WTC11 (cell line): ENCODE data around the gene PKHD1.

Experiments
- CREM ChIP-seq: sonication (generic); formaldehyde crosslinking; IDR thresholded peaks from 2 replicates; pipeline ENCODE4 v1.8.1; 2022; ENCODE audit warnings: mild to moderate bottlenecking, missing genetic modification reagents, moderate library complexity
- CTCF ChIP-seq: fragments of 200-600 bp; IDR thresholded peaks from 2 replicates; pipeline ENCODE4 v1.8.0; 2022; ENCODE audit warnings: antibody characterized with exemption
- FOXK1 ChIP-seq: sonication (generic); formaldehyde crosslinking; IDR thresholded peaks from 2 replicates; pipeline ENCODE4 v1.8.0; 2022; ENCODE audit warnings: mild to moderate bottlenecking, moderate library complexity, missing genetic modification reagents
- FOXP1 ChIP-seq: sonication (generic); formaldehyde crosslinking; IDR thresholded peaks from 2 replicates; pipeline ENCODE4 v1.8.0; 2022; ENCODE audit warnings: missing genetic modification reagents, mild to moderate bottlenecking, moderate library complexity, borderline replicate concordance
- JUN ChIP-seq: sonication (generic); formaldehyde crosslinking; IDR thresholded peaks from 2 replicates; pipeline ENCODE4 v1.8.0; 2023; ENCODE audit warnings: mild to moderate bottlenecking, missing genetic modification reagents
- NFATC4 ChIP-seq: fragments of 250-450 bp; sonication (Bioruptor Pico); IDR thresholded peaks from 2 replicates; pipeline ENCODE4 v1.9.0; 2021; ENCODE audit warnings: mild to moderate bottlenecking
- NFYB ChIP-seq: sonication (generic); formaldehyde crosslinking; conservative IDR thresholded peaks from 2 replicates; pipeline ENCODE4 v1.8.0; 2022; ENCODE audit warnings: low read depth, missing genetic modification reagents
- NR3C1 ChIP-seq: sonication (generic); formaldehyde crosslinking; conservative IDR thresholded peaks from 2 replicates; pipeline ENCODE4 v1.8.1; 2023; ENCODE audit warnings: low read depth, mild to moderate bottlenecking, missing genetic modification reagents
- SMAD3 ChIP-seq: sonication (generic); formaldehyde crosslinking; IDR thresholded peaks from 2 replicates; pipeline ENCODE4 v1.8.0; 2022; ENCODE audit warnings: missing genetic modification reagents, mild to moderate bottlenecking, borderline replicate concordance
- TF ChIP-seq, protein P1 (sequence below): sonication (generic); formaldehyde crosslinking; IDR thresholded peaks from 2 replicates; pipeline ENCODE4 v1.8.1; 2022; ENCODE audit warnings: low read depth, missing genetic modification reagents, borderline replicate concordance

GRCh38 chr6:51578994-51579393, 508.4 kb downstream of the PKHD1 start:
- no peak for TF ChIP-seq SMAD3
- TF ChIP-seq CTCF = no peak
- TF ChIP-seq JUN = no peak
- TF ChIP-seq FOXK1 (CRISPR knock-in tag) = no peak
- TF ChIP-seq NR3C1 (CRISPR knock-in tag) = no peak
- TF ChIP-seq, protein P1, sequence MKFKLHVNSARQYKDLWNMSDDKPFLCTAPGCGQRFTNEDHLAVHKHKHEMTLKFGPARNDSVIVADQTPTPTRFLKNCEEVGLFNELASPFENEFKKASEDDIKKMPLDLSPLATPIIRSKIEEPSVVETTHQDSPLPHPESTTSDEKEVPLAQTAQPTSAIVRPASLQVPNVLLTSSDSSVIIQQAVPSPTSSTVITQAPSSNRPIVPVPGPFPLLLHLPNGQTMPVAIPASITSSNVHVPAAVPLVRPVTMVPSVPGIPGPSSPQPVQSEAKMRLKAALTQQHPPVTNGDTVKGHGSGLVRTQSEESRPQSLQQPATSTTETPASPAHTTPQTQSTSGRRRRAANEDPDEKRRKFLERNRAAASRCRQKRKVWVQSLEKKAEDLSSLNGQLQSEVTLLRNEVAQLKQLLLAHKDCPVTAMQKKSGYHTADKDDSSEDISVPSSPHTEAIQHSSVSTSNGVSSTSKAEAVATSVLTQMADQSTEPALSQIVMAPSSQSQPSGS = no peak
- no peak for TF ChIP-seq NFYB (CRISPR knock-in tag)
- TF ChIP-seq NFATC4 (CRISPR knock-in tag) = no peak
- TF ChIP-seq FOXP1 (CRISPR knock-in tag) = no peak
- TF ChIP-seq CREM (CRISPR knock-in tag) = no peak
